Duodenal mucosa (tissue), 2 donors: ENCODE measurements around the gene CSNK2A1.
"Not testable (repeated sequence)": the region's sequence is repeated elsewhere in the genome, so short reads cannot be mapped to it uniquely, and the experiment has no call there.

Experiments
- H3K27ac ChIP-seq: one replicate; pipeline ENCODE4 v1.7.0; 2013; ENCODE audit warnings: low read depth, low read length
- H3K27me3 ChIP-seq, 2 donors: one replicate each; pipeline ENCODE4 v1.7.0; 2013; ENCODE audit warnings: low read length in 2 of 2, control low read depth in 1 of 2; ENCODE audit not compliant: insufficient read depth in 2 of 2, control insufficient read depth in 1 of 2
- H3K36me3 ChIP-seq, 2 donors: one replicate each; pipeline ENCODE4 v1.7.0; 2013; ENCODE audit warnings: low read length in 2 of 2, control low read depth in 1 of 2; ENCODE audit not compliant: insufficient read depth in 2 of 2, control insufficient read depth in 1 of 2
- H3K4me1 ChIP-seq, 2 donors: one replicate each; pipeline ENCODE4 v1.7.0; 2013; ENCODE audit warnings: low read length in 2 of 2, control low read depth in 1 of 2; ENCODE audit not compliant: insufficient read depth in 2 of 2, control insufficient read depth in 1 of 2
- H3K4me3 ChIP-seq, 2 donors: one replicate each; pipeline ENCODE4 v1.7.0; 2013; ENCODE audit warnings: low read length in 2 of 2, low read depth in 1 of 2
- H3K9ac ChIP-seq, 2 donors: one replicate each; pipeline ENCODE4 v1.7.0; 2013; ENCODE audit warnings: low read length in 2 of 2, low read depth in 1 of 2
- H3K9me3 ChIP-seq, 2 donors: one replicate each; pipeline ENCODE4 v1.7.0; 2013; ENCODE audit warnings: low read length in 2 of 2, control low read depth in 1 of 2; ENCODE audit not compliant: control insufficient read depth in 1 of 2

CSNK2A1 gene

GRCh38 chr20:543369-544152 lies at the start of gene CSNK2A1:
CSNK2A1 (minus strand) TSS chr20:543790; CDS start chr20:508551, 35,239 bp downstream.
- H3K27ac ChIP-seq: peak within 1 kb of the TSS; percentile 83
- H3K36me3 ChIP-seq: no peaks in the 10 kb centered on the region
- peaks cover 32 to 37% of the 10 kb centered on the region in 2 donors for H3K4me1 ChIP-seq
- no peaks in the 10 kb centered on the region for H3K27me3 ChIP-seq
- H3K9ac ChIP-seq: peak within 1 kb of the TSS; percentile 73 to 82
- no peaks in the 10 kb centered on the region for H3K9me3 ChIP-seq
- H3K4me3 ChIP-seq: peak within 1 kb of the TSS; percentile 86 to 88

- Histone ChIP-seq H3K4me3 (no peak overlapping the region), H3K4me1 (no peaks in the 10 kb centered on the region), H3K27me3 (no peaks in the 10 kb centered on the region), H3K36me3 (no peaks in the 10 kb centered on the region), H3K9ac (no peak overlapping the region), H3K27ac (no peak overlapping the region), H3K9me3 (no peaks in the 10 kb centered on the region)
Observed at GRCh38 chr20:592506-592905, 48.9 kb upstream of the CSNK2A1 start.

- H3K4me3 ChIP-seq: no peak overlapping the region
- H3K36me3 ChIP-seq: no peaks in the 10 kb centered on the region
- no peaks in the 10 kb centered on the region for H3K4me1 ChIP-seq
- no peak overlapping the region for H3K27ac ChIP-seq
- H3K9ac ChIP-seq: no peak overlapping the region
- H3K27me3 ChIP-seq: no peaks in the 10 kb centered on the region
- H3K9me3 ChIP-seq: no peaks in the 10 kb centered on the region
Observed at GRCh38 chr20:591941-592340, 48.4 kb upstream of the CSNK2A1 start.

- Histone ChIP-seq H3K27ac (no peak overlapping the region), H3K9ac (no peak overlapping the region), H3K27me3 (no peaks in the 10 kb centered on the region), H3K4me3 (no peak overlapping the region), H3K36me3 (no peaks in the 10 kb centered on the region), H3K4me1 (no peaks in the 10 kb centered on the region), H3K9me3 (no peaks in the 10 kb centered on the region)
Observed at GRCh38 chr20:588932-589672, 45.5 kb upstream of the CSNK2A1 start.

GRCh38 chr20:588476-588875 lies 44.9 kb upstream of the CSNK2A1 start:
- Histone ChIP-seq H3K9me3 (no peaks in the 10 kb centered on the region), H3K27me3 (no peaks in the 10 kb centered on the region), H3K9ac (no peak overlapping the region), H3K36me3 (no peaks in the 10 kb centered on the region), H3K27ac (no peak overlapping the region), H3K4me1 (no peaks in the 10 kb centered on the region), H3K4me3 (no peak overlapping the region)

GRCh38 chr20:584971-585301 lies 41.3 kb upstream of the CSNK2A1 start:
- no peak overlapping the region for H3K27ac ChIP-seq
- H3K27me3 ChIP-seq: no peaks in the 10 kb centered on the region

GRCh38 chr20:584161-584970 lies 40.8 kb upstream of the CSNK2A1 start:
- Histone ChIP-seq H3K27ac (no peak overlapping the region), H3K4me1 (no peaks in the 10 kb centered on the region), H3K4me3 (no peak overlapping the region), H3K36me3 (no peaks in the 10 kb centered on the region), H3K9ac (no peak overlapping the region), H3K9me3 (no peaks in the 10 kb centered on the region), H3K27me3 (no peaks in the 10 kb centered on the region)

More at GRCh38 chr20:584971-585301, 41.3 kb upstream of the CSNK2A1 start:
- Histone ChIP-seq H3K9me3 (no peaks in the 10 kb centered on the region), H3K4me1 (no peaks in the 10 kb centered on the region), H3K36me3 (no peaks in the 10 kb centered on the region), H3K9ac (no peak overlapping the region), H3K4me3 (no peak overlapping the region)

- Histone ChIP-seq H3K27ac (no peak overlapping the region), H3K9ac (no peak overlapping the region), H3K27me3 (peaks cover 0 to 1% of the 10 kb centered on the region in 2 donors), H3K4me1 (no peaks in the 10 kb centered on the region), H3K9me3 (no peaks in the 10 kb centered on the region), H3K4me3 (no peak overlapping the region), H3K36me3 (no peaks in the 10 kb centered on the region)
Observed at GRCh38 chr20:582204-582603, 38.6 kb upstream of the CSNK2A1 start.

GRCh38 chr20:578940-579690 lies 35.5 kb upstream of the CSNK2A1 start:
- not testable (repeated sequence) for H3K27ac ChIP-seq, H3K9me3 ChIP-seq, H3K36me3 ChIP-seq, H3K4me3 ChIP-seq, H3K9ac ChIP-seq, H3K27me3 ChIP-seq, H3K4me1 ChIP-seq
